Keratinocyte (primary cell): ENCODE measurements around the gene SOSTDC1. TPM values are rescaled to one million over a fixed set of nuclear protein-coding genes. Genes with fewer than 3 reads are reported as not detected.

Experiments used
- DNase-seq: peaks from one replicate; pipeline ENCODE4 v3.0.0-alpha.2; 2011; ENCODE audit warnings: low read depth, missing footprints, low spot score
- FAIRE-seq: peaks from 2 replicates; lab custom pipeline; 2011; peaks lifted over from hg19 to GRCh38; lab: Jason Lieb, UNC
- H2AFZ ChIP-seq: 2 replicates; pipeline ENCODE4 v1.6.0; 2012; ENCODE audit warnings: low read length, control low read depth, inconsistent platforms; ENCODE audit not compliant: control insufficient read depth
- H3K27ac ChIP-seq: 2 replicates; pipeline ENCODE4 v1.5.1; 2011; ENCODE audit warnings: low read length; ENCODE audit not compliant: control insufficient read depth, insufficient read depth
- H3K27me3 ChIP-seq: 3 replicates; pipeline ENCODE4 v1.6.0; 2011; ENCODE audit warnings: low read length; ENCODE audit not compliant: control insufficient read depth, insufficient read depth; ENCODE audit errors: extremely low read depth
- H3K36me3 ChIP-seq, 2 experiments: 2 replicates in 1 of 2; 3 replicates in 1 of 2; pipeline ENCODE4 v1.5.1; 2011; ENCODE audit warnings: low read length in 2 of 2, mild to moderate bottlenecking in 1 of 2; ENCODE audit not compliant: control insufficient read depth in 2 of 2, insufficient read depth in 2 of 2; ENCODE audit errors: extremely low read depth in 1 of 2
- H3K4me1 ChIP-seq: 3 replicates; pipeline ENCODE4 v1.5.1; 2011; ENCODE audit warnings: low read length; ENCODE audit not compliant: control insufficient read depth, insufficient read depth; ENCODE audit errors: extremely low read depth
- H3K4me2 ChIP-seq: 3 replicates; pipeline ENCODE4 v1.6.0; 2011; ENCODE audit warnings: low read depth, low read length; ENCODE audit not compliant: control insufficient read depth, insufficient read depth; ENCODE audit errors: extremely low read depth
- H3K4me3 ChIP-seq, 3 experiments: fragments of 200-600 bp in 1 of 3; sonication (generic) in 1 of 3; 2 replicates in 2 of 3; 3 replicates in 1 of 3; pipeline ENCODE4 v1.5.1; 2011 to 2016; ENCODE audit warnings: low read length in 3 of 3, mild to moderate bottlenecking in 3 of 3, control low read depth in 2 of 3, inconsistent platforms in 1 of 3, low read depth in 1 of 3, mixed read lengths in 1 of 3, mixed run types in 1 of 3, moderate library complexity in 1 of 3; ENCODE audit not compliant: control insufficient read depth in 2 of 3, insufficient read depth in 2 of 3; ENCODE audit errors: extremely low read depth in 1 of 3
- H3K79me2 ChIP-seq: 2 replicates; pipeline ENCODE4 v1.6.0; 2012; ENCODE audit warnings: low read length; ENCODE audit not compliant: control insufficient read depth, insufficient read depth
- H3K9ac ChIP-seq: 3 replicates; pipeline ENCODE4 v1.6.0; 2011; ENCODE audit warnings: low read length; ENCODE audit not compliant: control insufficient read depth, insufficient read depth; ENCODE audit errors: extremely low read depth
- H3K9me1 ChIP-seq: 3 replicates; pipeline ENCODE4 v1.6.0; 2011; ENCODE audit warnings: low read length; ENCODE audit not compliant: control insufficient read depth, insufficient read depth; ENCODE audit errors: extremely low read depth
- H3K9me3 ChIP-seq: 2 replicates; pipeline ENCODE4 v1.5.1; 2012; ENCODE audit warnings: low read depth, low read length; ENCODE audit not compliant: control insufficient read depth
- H4K20me1 ChIP-seq: 3 replicates; pipeline ENCODE4 v1.6.0; 2011; ENCODE audit warnings: low read length; ENCODE audit not compliant: control insufficient read depth, insufficient read depth; ENCODE audit errors: extremely low read depth
- CTCF ChIP-seq, 3 experiments: IDR thresholded peaks in 1 of 3; conservative IDR thresholded peaks in 1 of 3; optimal IDR thresholded peaks in 1 of 3; 2 replicates in 2 of 3; 3 replicates in 1 of 3; pipeline versions ENCODE3 to v1.5.1; 2011; ENCODE audit warnings: low read length in 3 of 3, mild to moderate bottlenecking in 3 of 3, moderate library complexity in 2 of 3, control low read depth in 1 of 3, inconsistent platforms in 1 of 3; ENCODE audit not compliant: insufficient read depth in 2 of 3; ENCODE audit errors: extremely low read depth in 1 of 3
- EZH2 ChIP-seq: IDR thresholded peaks from one replicate; pipeline ENCODE4 v1.6.1; 2012; ENCODE audit warnings: inconsistent platforms, mild to moderate bottlenecking, low read length, moderate library complexity
- dilution Hi-C: fragments of 300-500 bp; cut with MboI; formaldehyde crosslinking; loops from one replicate; pipeline ENCODE4 v1.7.0; 2020; ENCODE audit warnings: low sequenced_read_pairs; ENCODE audit not compliant: extremely low pct_ligation_motif_present
- polyA plus RNA-seq, 5 experiments: library from polyadenylated mRNA; depleted of rRNA in 3 of 5; stranded (reverse) in 3 of 5; stranded (forward) in 1 of 5; unstranded in 1 of 5; fragments of >200 nt; gene quantifications; 1 replicate in 1 of 5; 2 replicates in 3 of 5; 3 replicates in 1 of 5; pipeline versions ENCODE4 v1.2.1 to v1.2.3, GENCODE V29; 2011 to 2012; ENCODE audit warnings: missing spikeins in 2 of 5, low read depth in 1 of 5, low replicate concordance in 1 of 5

The SOSTDC1 gene
- polyA plus RNA-seq, 1 donor (not counting 4 experiments of a cell fraction or from before 2014, with no cell fraction given), result 0.31 TPM

DNA sequence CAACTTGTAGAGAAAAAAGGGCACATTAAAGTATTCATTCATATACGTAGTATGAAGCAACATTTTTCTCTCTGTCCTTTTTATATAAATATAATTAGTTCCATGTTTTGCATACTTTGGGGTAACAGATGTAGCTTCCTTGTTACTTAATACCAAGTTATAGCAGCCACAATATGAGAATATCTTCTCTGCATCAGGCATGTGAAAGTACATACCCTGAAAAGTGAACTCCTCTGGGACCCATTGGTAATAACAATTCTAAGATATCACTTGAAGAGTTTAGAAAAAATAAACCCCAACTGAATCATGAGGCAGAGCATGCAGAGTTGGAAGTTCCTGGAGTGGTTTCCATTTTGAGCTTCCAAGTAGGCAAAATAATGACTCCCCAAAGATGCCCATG is 41.8 kb downstream of the SOSTDC1 start:
- Histone ChIP-seq H3K4me2 (no peak overlapping the region), H2AFZ (no peak overlapping the region), H3K27me3 (no peaks in the 10 kb centered on the region), H3K79me2 (no peaks in the 10 kb centered on the region), H3K27ac (no peak overlapping the region), H4K20me1 (no peaks in the 10 kb centered on the region), H3K4me1 (peaks cover 20% of the 10 kb centered on the region), H3K9me3 (no peaks in the 10 kb centered on the region), H3K4me3 (no peak overlapping the region), H3K9me1 (no peaks in the 10 kb centered on the region), H3K36me3 (no peaks in the 10 kb centered on the region), H3K9ac (no peak overlapping the region)
- no peak for FAIRE-seq
- dilution Hi-C loops, result no loop called here
- DNase-seq, result no peak
- TF ChIP-seq CTCF (optimal IDR thresholded peaks at IDR 0.05 in 1 of 3, IDR thresholded peaks at IDR 0.05 in 1 of 3, conservative IDR thresholded peaks at IDR 0.05 in 1 of 3; ENCODE audit: extremely low read depth in 1 of 3, insufficient read depth in 2 of 3, low read length in 3 of 3) (no peak), EZH2 (no peak)

DNA sequence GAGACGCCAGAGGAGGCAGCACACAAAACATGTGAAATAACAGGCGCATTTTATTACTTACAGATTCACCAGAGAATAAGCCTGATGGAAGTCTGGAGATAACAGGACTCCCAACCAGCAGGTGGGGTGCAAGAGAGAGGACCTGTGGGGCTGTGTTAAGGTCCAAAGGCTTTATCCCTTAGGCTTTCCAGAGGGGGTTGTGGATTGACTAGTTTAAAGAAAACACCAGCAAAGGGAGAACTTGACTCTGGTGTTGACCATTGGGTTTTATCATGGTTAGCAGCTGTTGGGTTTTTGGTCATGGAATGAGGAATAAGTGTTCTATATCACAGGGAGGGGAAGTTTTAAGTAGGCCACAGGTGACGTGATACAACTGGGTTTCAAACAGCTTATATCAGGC is 42.6 kb downstream of the SOSTDC1 start:
- dilution Hi-C loops, result no loop called here

More for the DNA sequence above, 42.6 kb downstream of the SOSTDC1 start:
- TF ChIP-seq CTCF (optimal IDR thresholded peaks at IDR 0.05 in 1 of 3, IDR thresholded peaks at IDR 0.05 in 1 of 3, conservative IDR thresholded peaks at IDR 0.05 in 1 of 3; ENCODE audit: extremely low read depth in 1 of 3, insufficient read depth in 2 of 3, low read length in 3 of 3) (no peak), EZH2 (no peak)
- Histone ChIP-seq H3K9me3 (no peaks in the 10 kb centered on the region), H2AFZ (no peak overlapping the region), H3K4me1 (peaks cover 20% of the 10 kb centered on the region), H3K27me3 (no peaks in the 10 kb centered on the region), H3K9me1 (no peaks in the 10 kb centered on the region), H4K20me1 (no peaks in the 10 kb centered on the region), H3K4me2 (no peak overlapping the region), H3K4me3 (no peak overlapping the region), H3K79me2 (no peaks in the 10 kb centered on the region), H3K36me3 (no peaks in the 10 kb centered on the region), H3K27ac (no peak overlapping the region), H3K9ac (no peak overlapping the region)
- FAIRE-seq (no peak), DNase-seq (no peak)
